GM12878 (cell line): ENCODE measurements around the gene COL28A1.

Experiments
- CTCF ChIP-seq, 3 experiments: IDR thresholded peaks in 2 of 3; conservative IDR thresholded peaks in 1 of 3; 2 replicates each; pipeline ENCODE4 v1.5.1; 2011; ENCODE audit warnings: low read depth in 3 of 3, low read length in 3 of 3, mild to moderate bottlenecking in 3 of 3, control low read depth in 2 of 3, moderate library complexity in 2 of 3, inconsistent platforms in 1 of 3, mixed read lengths in 1 of 3; ENCODE audit not compliant: control insufficient read depth in 2 of 3, insufficient read depth in 1 of 3; ENCODE audit errors: extremely low read depth in 1 of 3
- EP300 ChIP-seq, 2 experiments: fragments of 150-350 bp in 1 of 2; IDR thresholded peaks; 2 replicates each; pipeline ENCODE4 v1.6.1; 2011 to 2012; ENCODE audit warnings: low read depth in 2 of 2, low read length in 2 of 2, borderline replicate concordance in 1 of 2, improper control_type of control experiment in 1 of 2, inconsistent platforms in 1 of 2; ENCODE audit not compliant: control insufficient read depth in 1 of 2
- EZH2 ChIP-seq: IDR thresholded peaks from 2 replicates; pipeline ENCODE4 v1.6.1; 2012; ENCODE audit warnings: low read depth, mild to moderate bottlenecking, control low read depth, inconsistent platforms, low read length, borderline replicate concordance; ENCODE audit not compliant: control insufficient read depth
- FOXM1 ChIP-seq: IDR thresholded peaks from 2 replicates; pipeline ENCODE4 v1.6.1; 2012; ENCODE audit warnings: low read depth, mild to moderate bottlenecking, inconsistent platforms, low read length, moderate library complexity
- MEF2A ChIP-seq: IDR thresholded peaks from 2 replicates; pipeline ENCODE4 v1.6.1; 2011; ENCODE audit warnings: low read depth, mild to moderate bottlenecking, low read length, moderate library complexity; ENCODE audit not compliant: insufficient read depth
- POLR2A ChIP-seq: IDR thresholded peaks from 2 replicates; pipeline ENCODE4 v1.6.1; 2011; ENCODE audit warnings: low read depth, mild to moderate bottlenecking, low read length
- SIN3A ChIP-seq: IDR thresholded peaks from 2 replicates; pipeline ENCODE4 v1.6.1; 2012; ENCODE audit warnings: low read depth, low read length, improper control_type of control experiment
- SRF ChIP-seq, 2 experiments: IDR thresholded peaks; 2 replicates each; pipeline ENCODE4 v1.6.1; 2011; ENCODE audit warnings: low read depth in 2 of 2, low read length in 2 of 2, mild to moderate bottlenecking in 1 of 2, moderate library complexity in 1 of 2
- ZBTB40 ChIP-seq: fragments of 450-650 bp; IDR thresholded peaks from 2 replicates; pipeline ENCODE4 v1.6.1; 2016; ENCODE audit warnings: mild to moderate bottlenecking, moderate library complexity, borderline replicate concordance
- ZZZ3 ChIP-seq: IDR thresholded peaks from 2 replicates; pipeline ENCODE4 v1.6.1; 2011; ENCODE audit warnings: low read depth; ENCODE audit not compliant: control insufficient read depth, insufficient read length

GRCh38 chr7:7581531-7582179 is 46.0 kb upstream of the COL28A1 start:
- no peak for TF ChIP-seq EP300 (IDR thresholded peaks at IDR 0.05; ENCODE audit: borderline replicate concordance in 1 of 2, control insufficient read depth in 1 of 2, low read depth in 2 of 2, low read length in 2 of 2)
- no peak for TF ChIP-seq CTCF (IDR thresholded peaks at IDR 0.05 in 2 of 3, conservative IDR thresholded peaks at IDR 0.05 in 1 of 3; ENCODE audit: control insufficient read depth in 2 of 3, extremely low read depth in 1 of 3, insufficient read depth in 1 of 3, low read depth in 3 of 3, low read length in 3 of 3)
- TF ChIP-seq POLR2A, result no peak
- no peak for TF ChIP-seq FOXM1
- TF ChIP-seq EZH2, result no peak
- no peak for TF ChIP-seq MEF2A
- no peak for TF ChIP-seq ZBTB40
- no peak for TF ChIP-seq SRF (IDR thresholded peaks at IDR 0.05; ENCODE audit: low read depth in 2 of 2, low read length in 2 of 2)
- no peak for TF ChIP-seq ZZZ3
- no peak for TF ChIP-seq SIN3A
